Measurements from ENCODE around the gene STUM. TPM values are rescaled to one million over a fixed set of nuclear protein-coding genes. Genes with fewer than 3 reads are reported as not detected.

The STUM gene
- total and polyA plus RNA-seq, 2 of the 8 experiments (the other 6 are each of a cell fraction or from before 2014, with no cell fraction given): 0.76 to 1.2 TPM

- DNase-seq (ENCODE audit: low read depth in 1 of 2, low spot score in 2 of 2) (no peak), FAIRE-seq (no peak)
- Histone ChIP-seq H4K5ac (ENCODE audit: insufficient read length, low read depth, low read length) (no peak overlapping the region), H3K4me2 (ENCODE audit: insufficient read depth in 1 of 2, low read depth in 2 of 2, low read length in 2 of 2) (no peak overlapping the region), H3K27me3 (replicated peaks in 1 of 4; ENCODE audit: control insufficient read depth in 3 of 4, extremely low read depth in 1 of 4, insufficient read depth in 3 of 4, low read length in 3 of 4) (no peaks in the 10 kb centered on the region), H2BK12ac (ENCODE audit: low read depth, low read length) (no peak overlapping the region), H3K23ac (ENCODE audit: insufficient read length) (no peak overlapping the region), H2BK5ac (ENCODE audit: low read depth, low read length) (no peak overlapping the region), H3K27ac (ENCODE audit: low read depth, low read length) (no peak overlapping the region), H3K23me2 (ENCODE audit: low read depth, low read length) (no peaks in the 10 kb centered on the region), H2BK20ac (ENCODE audit: low read length) (0 out of 2 replicates have a peak overlapping the region, but pooled peaks have one; percentile 11), H2BK120ac (replicated peaks; ENCODE audit: low read depth, low read length) (no peak overlapping the region), H3K9ac (replicated peaks in 1 of 4; ENCODE audit: extremely low read depth in 1 of 4, low read depth in 3 of 4, low read length in 3 of 4) (no peak overlapping the region), H2AK5ac (ENCODE audit: low read depth, low read length) (no peak overlapping the region), H3K56ac (replicated peaks; ENCODE audit: insufficient read length, low read depth, low read length) (no peak overlapping the region), H2AFZ (ENCODE audit: low read length) (no peak overlapping the region), H3K79me2 (ENCODE audit: control insufficient read depth in 1 of 2, insufficient read depth in 2 of 2, low read length in 2 of 2) (no peaks in the 10 kb centered on the region), H3K4me3 (ENCODE audit: extremely low read depth in 1 of 4, insufficient read depth in 2 of 4, low read depth in 3 of 4, low read length in 4 of 4) (no peak overlapping the region), H4K20me1 (replicated peaks in 1 of 2; ENCODE audit: control insufficient read depth in 1 of 2, insufficient read depth in 2 of 2, low read length in 2 of 2) (no peaks in the 10 kb centered on the region), H3K4me1 (replicated peaks in 1 of 4; ENCODE audit: control insufficient read depth in 3 of 4, insufficient read depth in 4 of 4, low read length in 3 of 4) (no peaks in the 10 kb centered on the region; a peak in 1 of 7 replicates), H3K4ac (replicated peaks; ENCODE audit: insufficient read length, low read depth, low read length) (no peak overlapping the region), H3K18ac (ENCODE audit: extremely low read depth, low read length) (no peak overlapping the region), H3K9me3 (ENCODE audit: insufficient read depth in 2 of 2, low read depth in 1 of 2, low read length in 1 of 2) (no peaks in the 10 kb centered on the region), H3K79me1 (ENCODE audit: low read depth, low read length) (no peaks in the 10 kb centered on the region), H3K36me3 (ENCODE audit: control insufficient read depth in 2 of 4, insufficient read depth in 4 of 4, low read length in 3 of 4) (no peaks in the 10 kb centered on the region), H3K14ac (ENCODE audit: insufficient read length) (no peak overlapping the region), H4K8ac (ENCODE audit: extremely low read depth, insufficient read depth, low read length) (no peak overlapping the region), H2BK15ac (ENCODE audit: low read length) (no peak overlapping the region), H4K91ac (replicated peaks; ENCODE audit: insufficient read length, low read length) (no peak overlapping the region)
- CTCF ChIA-PET (ENCODE audit: partially characterized antibody): interaction anchor here (0.8 to 9.3 kb wide), 9 partner anchors 14 to 295 kb away, joined by 3 to 71 read pairs (median 4); partner anchors contain the start of gene STUM
- 73% methylated on average over 5 of the region's 5 CpGs; no CpG with 5 or more reads in 1 of the 2 experiments for WGBS, 2 experiments (ENCODE audit: extremely low coverage in 1 of 2, insufficient coverage in 1 of 2, insufficient read length in 1 of 2, insufficient replicate concordance in 2 of 2, low coverage in 1 of 2, low lambda C conversion rate in 2 of 2, missing lambda C conversion rate in 1 of 2)
- POLR2A ChIA-PET (ENCODE audit: partially characterized antibody): interaction anchor here (0.7 to 1.0 kb wide), 2 partner anchors 10 to 14 kb away, joined by 3 to 4 read pairs; no protein-coding TSS in a partner anchor
- TF ChIP-seq SRF (IDR thresholded peaks at IDR 0.05; ENCODE audit: low read depth, low read length): no peak
- no peak for TF ChIP-seq SIN3A (conservative IDR thresholded peaks at IDR 0.05 in 1 of 2, IDR thresholded peaks at IDR 0.05 in 1 of 2; ENCODE audit: low read depth in 1 of 2, low read length in 2 of 2)
- TF ChIP-seq TEAD4 (IDR thresholded peaks at IDR 0.05; ENCODE audit: low read depth, low read length): no peak
- TF ChIP-seq GABPA (IDR thresholded peaks at IDR 0.05; ENCODE audit: borderline replicate concordance, insufficient read depth, low read length): no peak
- no peak for TF ChIP-seq BACH1 (IDR thresholded peaks at IDR 0.05; ENCODE audit: low read length)
Observed at GRCh38 chr1:226533220-226533619, 15.3 kb upstream of the STUM start.

Measured in H1 (cell line).